Activated CD8-positive, alpha-beta memory T cell treated with anti-CD3 and anti-CD28 coated beads, Interleukin-2, amount 50 U/mL, for 24 hours (primary cell): ENCODE results near the gene HS6ST2.
"Not testable (repeated sequence)": the region's sequence is repeated elsewhere in the genome, so short reads cannot be mapped to it uniquely, and the experiment has no call there.

Experiments used
- DNase-seq: peaks from one replicate; pipeline ENCODE4 v3.0.0-alpha.2; 2020; ENCODE audit errors: extremely low read depth

Gene HS6ST2

DNA sequence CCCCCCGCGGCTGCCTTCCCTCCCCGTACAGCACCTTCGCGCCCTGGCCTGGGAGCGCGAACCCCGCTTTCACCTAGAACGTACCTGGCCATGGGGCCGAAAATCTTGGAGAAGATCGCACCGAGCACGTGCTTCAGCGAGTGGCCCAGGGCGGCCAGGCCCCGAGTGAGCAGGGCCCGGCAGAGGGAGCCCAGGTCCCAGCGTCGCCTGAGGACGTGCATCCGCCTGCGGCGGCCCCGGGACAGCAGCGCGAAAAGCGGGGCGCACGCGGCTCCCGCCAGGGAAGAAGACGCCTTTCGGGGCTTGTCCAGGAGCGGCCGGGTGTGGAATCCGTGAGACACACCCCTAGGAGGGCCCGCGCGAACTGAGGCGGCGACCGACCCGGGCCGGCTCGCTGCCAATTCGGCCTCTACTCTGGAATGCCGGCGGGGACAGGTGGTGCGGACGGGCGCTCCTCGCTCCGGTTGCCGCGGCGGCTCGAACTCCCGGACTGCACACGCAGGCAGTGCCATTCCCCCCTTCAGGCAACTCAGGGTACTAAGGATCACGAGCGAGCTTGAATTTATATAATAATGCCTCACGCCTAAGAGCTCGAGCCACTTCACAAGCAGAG, at the start of gene HS6ST2:
HS6ST2 (minus strand) TSS at position 539 of the 613 bp plus-strand sequence.
- DNase-seq, result no peak

GRCh38 chrX:133007458-133007857, 49.0 kb upstream of the HS6ST2 start:
- DNase-seq, result no peak

GRCh38 chrX:133005616-133006015, 47.2 kb upstream of the HS6ST2 start:
- DNase-seq, result no peak

- DNase-seq, result no peak
Observed at GRCh38 chrX:133005042-133005441, 46.6 kb upstream of the HS6ST2 start.

DNA sequence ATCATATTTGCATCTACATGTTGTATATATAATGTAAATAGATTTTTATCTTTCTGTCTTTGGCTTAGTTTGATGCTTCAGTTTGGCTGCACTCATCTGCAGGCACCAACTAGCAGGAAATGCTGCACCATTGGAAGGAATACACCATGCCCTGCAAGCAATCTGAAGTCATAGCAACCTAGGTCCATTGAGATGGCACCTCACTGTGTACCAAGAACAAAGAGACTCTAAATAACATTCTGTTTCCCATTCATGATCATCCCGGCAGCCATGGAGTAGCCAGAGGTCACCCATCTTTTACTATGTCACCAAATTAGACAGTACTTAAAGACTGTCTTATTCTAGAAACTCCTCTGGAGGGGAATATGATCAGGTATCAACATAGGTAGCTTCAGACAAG, 40.8 kb upstream of the HS6ST2 start:
- DNase-seq, result no peak

- DNase-seq, result no peak
Observed at GRCh38 chrX:132990835-132991234, 32.4 kb upstream of the HS6ST2 start.

DNA sequence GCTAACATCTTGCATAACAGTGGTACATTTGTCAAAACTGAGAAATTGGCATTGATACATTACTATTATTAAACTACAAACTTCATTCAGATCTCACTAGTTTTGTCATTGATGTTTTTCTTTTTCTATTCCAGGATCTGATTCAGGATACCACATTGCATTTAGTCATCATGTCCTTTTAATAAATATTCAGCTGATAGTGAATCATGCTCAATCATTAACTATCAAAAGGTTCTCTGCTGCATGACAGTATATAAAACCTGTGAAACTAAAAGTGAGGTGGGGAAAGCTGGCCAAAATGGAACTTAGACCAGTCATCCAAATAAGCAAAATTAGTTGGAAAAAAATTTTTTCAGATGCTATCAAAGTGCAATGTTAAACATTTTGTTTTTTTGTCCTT, 28.1 kb upstream of the HS6ST2 start:
- DNase-seq, result no peak

DNA sequence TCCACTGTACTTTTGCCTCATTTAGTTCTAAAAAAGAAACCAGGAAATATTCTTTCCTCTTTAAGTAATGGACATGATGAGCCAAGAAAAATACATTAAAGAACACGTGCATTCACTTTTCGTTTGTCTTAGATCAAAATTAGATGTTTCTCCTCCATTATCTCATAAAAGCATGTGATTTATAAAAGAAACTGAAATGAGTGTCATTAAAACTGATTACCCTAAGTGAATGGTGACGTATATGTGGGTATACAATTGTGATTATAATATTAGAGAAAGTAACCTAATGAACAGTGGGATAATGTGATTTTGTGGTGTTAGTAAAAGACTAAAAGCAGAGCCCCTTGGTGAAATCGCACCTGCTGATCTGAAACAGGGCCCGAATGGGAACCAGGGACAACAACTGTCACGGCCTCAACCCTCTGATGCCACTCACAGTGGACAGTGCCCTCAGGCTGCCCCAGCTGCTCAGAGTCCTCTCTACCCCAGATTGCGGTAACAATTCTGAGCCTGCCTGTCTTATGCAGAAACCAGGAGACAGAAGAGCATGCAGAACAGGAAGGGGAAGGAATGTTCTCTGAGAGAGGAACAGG, 25.7 kb upstream of the HS6ST2 start:
- DNase-seq, result no peak

DNA sequence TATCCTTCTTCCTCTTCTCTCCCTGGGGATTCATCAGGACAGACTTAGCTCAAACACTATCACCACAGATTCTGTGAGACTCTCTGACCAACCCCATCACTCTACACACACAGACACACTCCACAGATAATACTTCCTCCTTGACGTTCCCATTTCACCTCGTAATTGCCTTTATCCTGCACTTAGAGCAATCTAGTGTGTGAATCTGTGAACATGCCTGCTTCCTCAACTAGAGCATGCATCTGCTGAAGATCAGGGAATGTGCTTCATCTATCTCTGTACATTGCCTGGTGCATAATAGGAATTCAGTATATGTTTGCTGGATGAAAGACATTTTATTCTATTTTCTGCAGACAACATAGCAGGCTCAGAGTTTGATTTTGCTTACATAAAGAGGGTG, 25.1 kb upstream of the HS6ST2 start:
- DNase-seq, result no peak

GRCh38 chrX:132980035-132980434, 21.6 kb upstream of the HS6ST2 start:
- not testable (repeated sequence) for DNase-seq

GRCh38 chrX:132968296-132968949, 10.0 kb upstream of the HS6ST2 start:
- no peak for DNase-seq

- no peak for DNase-seq
Observed at GRCh38 chrX:132967049-132967448, 8.6 kb upstream of the HS6ST2 start.

DNA sequence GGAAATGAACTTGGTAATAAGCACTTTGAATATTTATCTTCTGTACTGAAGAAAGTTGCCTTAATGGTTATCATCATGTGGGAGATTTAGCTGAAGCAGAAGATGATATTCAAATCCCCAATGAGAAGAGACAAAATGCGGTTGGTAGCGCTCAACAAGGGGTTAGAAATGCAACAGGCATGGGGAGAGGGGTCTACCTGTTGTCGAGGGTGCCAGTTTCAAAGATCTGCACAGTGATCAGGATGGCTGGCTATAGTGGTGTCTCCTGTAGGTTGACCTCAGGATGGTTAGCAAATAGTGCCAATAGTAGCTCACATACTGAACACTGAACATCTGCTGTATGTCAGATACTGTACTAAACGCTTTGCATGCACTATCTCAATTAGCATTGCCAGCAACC, 7.0 kb upstream of the HS6ST2 start:
- DNase-seq, result no peak

DNA sequence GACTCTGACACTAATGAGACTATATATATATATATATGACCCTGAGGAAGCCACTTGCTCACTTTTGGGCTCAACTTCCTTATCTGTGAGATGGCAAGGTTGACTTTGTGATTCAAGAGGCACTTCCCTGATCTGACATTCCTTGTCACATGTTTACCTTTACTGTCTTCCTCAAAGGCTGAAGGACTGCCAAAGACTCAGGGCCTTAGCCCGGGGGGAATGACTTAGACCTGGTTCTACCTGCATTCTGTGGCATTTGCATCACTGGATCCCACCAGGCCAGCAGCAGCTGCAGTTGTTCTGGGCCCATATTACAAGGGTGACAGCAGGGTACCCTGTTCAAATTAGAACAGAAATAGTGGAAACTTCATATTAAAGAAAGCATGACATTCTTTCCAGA, 3.1 kb upstream of the HS6ST2 start:
- DNase-seq, result no peak

- no peak for DNase-seq
Observed at GRCh38 chrX:132957211-132958090, 978 bp downstream of the HS6ST2 start.

- DNase-seq, result no peak
Observed at GRCh38 chrX:132956421-132957210, 1.8 kb downstream of the HS6ST2 start.

DNA sequence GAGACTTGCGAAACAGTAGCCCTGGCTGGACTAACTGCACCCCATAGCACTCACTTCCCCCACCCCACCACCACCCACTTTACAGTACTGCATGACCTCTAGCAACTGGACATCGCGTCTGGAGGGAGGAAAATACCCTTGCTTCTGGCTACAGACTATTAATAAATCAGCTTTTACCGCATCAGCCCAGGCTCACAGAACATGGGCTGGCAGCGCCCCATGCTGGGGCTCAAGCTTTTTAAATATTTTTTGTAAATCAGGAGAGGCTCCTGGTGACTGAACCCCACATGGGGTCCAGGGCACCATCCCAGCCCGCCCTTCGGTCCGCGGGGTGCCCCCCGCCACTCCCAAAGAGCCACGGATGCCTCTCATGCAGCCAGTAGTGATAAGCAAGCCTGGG, 2.7 kb downstream of the HS6ST2 start:
- DNase-seq, result no peak

DNA sequence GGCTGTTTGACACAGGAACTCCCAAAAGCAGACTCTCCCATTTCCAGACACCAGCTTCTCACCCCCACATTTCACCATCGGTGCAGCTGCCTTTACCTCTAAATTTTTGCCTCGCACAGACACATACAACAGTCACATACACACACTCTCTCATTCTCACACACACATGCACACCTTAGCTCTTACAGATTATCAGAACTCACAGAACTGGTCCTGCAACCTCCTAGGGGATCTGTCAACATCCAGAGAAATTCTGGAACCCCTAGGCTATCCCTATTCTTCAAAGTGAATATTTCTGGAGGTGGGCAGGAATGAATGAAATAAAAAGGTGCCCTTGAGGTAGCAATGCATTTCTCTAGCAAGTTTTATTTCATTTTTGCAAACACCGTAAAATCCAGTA, 4.1 kb downstream of the HS6ST2 start:
- DNase-seq, result no peak

GRCh38 chrX:132953354-132953753, 5.1 kb downstream of the HS6ST2 start:
- no peak for DNase-seq

- DNase-seq, result no peak
Observed at GRCh38 chrX:132948648-132949260, 9.7 kb downstream of the HS6ST2 start.

- DNase-seq, result not testable (repeated sequence)
Observed at GRCh38 chrX:132945055-132945599, 13.3 kb downstream of the HS6ST2 start.
